ENCODE measurements around the gene RASGRF2. TPM values are rescaled to one million over a fixed set of nuclear protein-coding genes. Genes with fewer than 3 reads are reported as not detected.

The RASGRF2 gene
- total RNA-seq, 4 donors from 2014 or later: 2.0 to 3.6 (median 2.8) TPM

DNA sequence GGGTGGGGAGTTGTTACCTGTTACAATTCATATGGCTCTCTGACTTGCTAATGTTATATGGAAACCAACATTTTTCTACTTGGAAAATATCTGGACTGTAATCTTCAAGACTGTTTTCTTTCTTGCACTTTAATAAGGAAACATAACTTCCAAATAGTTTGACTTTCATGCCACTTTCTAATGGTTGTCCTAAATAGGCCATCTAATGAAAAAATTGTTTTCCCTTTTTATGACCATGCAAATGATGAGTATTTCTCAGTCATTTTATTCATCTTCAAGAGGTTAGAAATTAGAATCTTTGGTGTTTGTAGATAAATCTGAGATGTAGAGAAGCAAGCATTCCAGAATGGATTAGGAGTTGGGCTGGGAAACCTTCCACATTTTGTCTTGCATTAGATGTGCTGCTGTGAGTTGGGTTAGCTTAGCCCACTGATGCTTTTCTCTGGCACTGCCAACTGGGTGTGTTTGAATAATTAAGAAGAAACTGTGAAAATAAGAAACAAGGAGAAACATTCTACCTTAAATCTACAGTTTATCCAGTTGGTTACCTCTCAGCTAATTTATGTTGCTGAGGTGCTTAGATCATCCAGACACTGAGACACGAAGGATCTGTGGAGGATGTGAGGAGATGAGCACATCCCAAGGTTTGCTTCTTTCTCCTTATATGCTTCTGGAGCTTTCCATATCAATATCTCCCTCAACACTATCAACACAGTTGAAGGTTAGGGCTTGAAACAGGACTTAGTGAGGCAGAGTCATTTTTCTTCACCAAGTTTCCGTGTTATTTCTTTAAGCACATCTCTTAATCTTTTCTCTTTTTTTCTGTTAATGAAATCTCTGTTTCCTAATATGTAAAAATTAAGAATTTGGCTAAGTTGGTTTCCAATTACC is 2.7 kb downstream of the RASGRF2 start:
- intact Hi-C loops (cut with DNase I; ENCODE audit: low total_unique reads): no loop called here
- no peak for DNase-seq
- Histone ChIP-seq H3K4me1 (peaks cover 0 to 26% (median 8%) of the 10 kb centered on the region in 4 donors), H3K9me3 (no peaks in the 10 kb centered on the region), H3K4me3 (no peak overlapping the region), H3K27ac (no peak overlapping the region), H3K36me3 (no peaks in the 10 kb centered on the region), H3K27me3 (peaks cover 25% of the 10 kb centered on the region)
- in situ Hi-C loops (cut with MboI; ENCODE audit: low pct_ligation_motif_present in 1 of 4, low pct_unique_long_range_greater_than_20kb in 1 of 4, low sequenced_read_pairs in 3 of 4): no loop called here
- WGBS, 2 donors (ENCODE audit: low coverage in 1 of 2): 82 to 84% methylated on average over 2 of the region's 2 CpGs
- TF ChIP-seq EP300 (IDR thresholded peaks at IDR 0.05; ENCODE audit: low read depth) (no peak), POLR2AphosphoS5 (IDR thresholded peaks at IDR 0.05) (no peak), POLR2A (IDR thresholded peaks at IDR 0.05) (no peak)
- TF ChIP-seq, protein P1, sequence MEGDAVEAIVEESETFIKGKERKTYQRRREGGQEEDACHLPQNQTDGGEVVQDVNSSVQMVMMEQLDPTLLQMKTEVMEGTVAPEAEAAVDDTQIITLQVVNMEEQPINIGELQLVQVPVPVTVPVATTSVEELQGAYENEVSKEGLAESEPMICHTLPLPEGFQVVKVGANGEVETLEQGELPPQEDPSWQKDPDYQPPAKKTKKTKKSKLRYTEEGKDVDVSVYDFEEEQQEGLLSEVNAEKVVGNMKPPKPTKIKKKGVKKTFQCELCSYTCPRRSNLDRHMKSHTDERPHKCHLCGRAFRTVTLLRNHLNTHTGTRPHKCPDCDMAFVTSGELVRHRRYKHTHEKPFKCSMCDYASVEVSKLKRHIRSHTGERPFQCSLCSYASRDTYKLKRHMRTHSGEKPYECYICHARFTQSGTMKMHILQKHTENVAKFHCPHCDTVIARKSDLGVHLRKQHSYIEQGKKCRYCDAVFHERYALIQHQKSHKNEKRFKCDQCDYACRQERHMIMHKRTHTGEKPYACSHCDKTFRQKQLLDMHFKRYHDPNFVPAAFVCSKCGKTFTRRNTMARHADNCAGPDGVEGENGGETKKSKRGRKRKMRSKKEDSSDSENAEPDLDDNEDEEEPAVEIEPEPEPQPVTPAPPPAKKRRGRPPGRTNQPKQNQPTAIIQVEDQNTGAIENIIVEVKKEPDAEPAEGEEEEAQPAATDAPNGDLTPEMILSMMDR (IDR thresholded peaks at IDR 0.05): no peak

DNA sequence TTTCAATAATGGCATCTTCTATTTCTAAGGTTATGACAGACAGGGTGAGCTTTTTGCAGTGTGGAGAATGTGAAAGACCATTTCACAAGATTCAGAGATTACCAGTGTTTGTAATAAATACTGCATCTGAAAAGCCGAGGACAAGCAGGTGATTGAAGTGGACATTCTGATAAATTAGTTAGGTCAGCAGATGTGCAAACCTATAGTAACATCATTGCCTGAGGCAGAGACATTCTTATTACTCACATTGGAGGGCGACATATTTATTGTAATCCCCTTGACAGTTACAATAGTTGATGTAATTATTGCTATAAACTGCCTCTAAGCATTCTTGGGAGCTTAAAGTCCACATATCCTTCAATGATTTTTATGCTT is 3.3 kb downstream of the RASGRF2 start:
- peaks cover 0 to 31% (median 11%) of the 10 kb centered on the region in 4 donors for H3K4me1 ChIP-seq
- WGBS, 2 donors (ENCODE audit: low coverage in 1 of 2): 86% methylated on average over 2 of the region's 2 CpGs; no CpG with 5 or more reads in 1 of the 2 donors
- H3K27me3 ChIP-seq: peaks cover 21% of the 10 kb centered on the region
- no peaks in the 10 kb centered on the region for H3K9me3 ChIP-seq
- no peak for TF ChIP-seq EP300 (IDR thresholded peaks at IDR 0.05; ENCODE audit: low read depth)
- no peak for TF ChIP-seq POLR2AphosphoS5 (IDR thresholded peaks at IDR 0.05)
- TF ChIP-seq POLR2A (IDR thresholded peaks at IDR 0.05): no peak
- TF ChIP-seq, protein P1 (IDR thresholded peaks at IDR 0.05): no peak
- in situ Hi-C loops (cut with MboI; ENCODE audit: low pct_ligation_motif_present in 1 of 4, low pct_unique_long_range_greater_than_20kb in 1 of 4, low sequenced_read_pairs in 3 of 4) (no loop called here), intact Hi-C loops (cut with DNase I; ENCODE audit: low total_unique reads) (no loop called here)
- no peak overlapping the region for H3K27ac ChIP-seq
- no peak overlapping the region for H3K4me3 ChIP-seq
- no peak for DNase-seq
- no peaks in the 10 kb centered on the region for H3K36me3 ChIP-seq

DNA sequence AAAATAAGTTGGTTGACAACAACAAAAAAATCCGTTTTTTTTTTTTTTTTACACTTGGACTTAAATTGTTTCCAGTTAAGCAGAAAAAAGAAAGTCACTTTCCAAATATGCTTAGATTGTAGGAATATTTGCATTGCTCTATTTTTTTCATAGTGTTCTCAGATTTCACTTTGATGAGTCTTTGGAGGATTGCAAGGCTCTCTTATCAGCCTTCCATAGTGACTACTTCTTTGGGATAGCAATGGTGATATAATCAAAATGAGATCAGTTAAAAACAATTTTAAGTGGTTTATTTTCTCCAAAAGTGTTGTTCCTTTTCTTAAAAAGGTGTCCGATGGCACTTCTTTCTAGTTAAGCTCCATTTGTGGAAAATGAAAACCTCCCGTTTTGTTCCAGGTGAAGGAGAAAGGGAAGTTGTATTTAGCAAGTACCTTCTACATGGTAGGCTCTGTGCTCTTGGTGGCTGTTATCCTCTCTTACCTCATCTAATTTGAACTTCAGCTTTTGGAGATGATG is 3.9 kb downstream of the RASGRF2 start:
- no peak overlapping the region for H3K4me3 ChIP-seq
- H3K36me3 ChIP-seq: no peaks in the 10 kb centered on the region
- in situ Hi-C loops (cut with MboI; ENCODE audit: low pct_ligation_motif_present in 1 of 4, low pct_unique_long_range_greater_than_20kb in 1 of 4, low sequenced_read_pairs in 3 of 4): no loop called here
- 65 to 81% methylated on average over 3 of the region's 3 CpGs for WGBS, 2 donors (ENCODE audit: low coverage in 1 of 2)
- intact Hi-C loops (cut with DNase I; ENCODE audit: low total_unique reads): no loop called here
- H3K9me3 ChIP-seq: no peaks in the 10 kb centered on the region
- peaks cover 0 to 31% (median 11%) of the 10 kb centered on the region in 4 donors for H3K4me1 ChIP-seq
- TF ChIP-seq, protein P1 (IDR thresholded peaks at IDR 0.05): no peak
- TF ChIP-seq POLR2A (IDR thresholded peaks at IDR 0.05) (no peak), EP300 (IDR thresholded peaks at IDR 0.05; ENCODE audit: low read depth) (no peak), POLR2AphosphoS5 (IDR thresholded peaks at IDR 0.05) (no peak)
- DNase-seq: no peak
- no peak overlapping the region for H3K27ac ChIP-seq
- peaks cover 16% of the 10 kb centered on the region for H3K27me3 ChIP-seq

DNA sequence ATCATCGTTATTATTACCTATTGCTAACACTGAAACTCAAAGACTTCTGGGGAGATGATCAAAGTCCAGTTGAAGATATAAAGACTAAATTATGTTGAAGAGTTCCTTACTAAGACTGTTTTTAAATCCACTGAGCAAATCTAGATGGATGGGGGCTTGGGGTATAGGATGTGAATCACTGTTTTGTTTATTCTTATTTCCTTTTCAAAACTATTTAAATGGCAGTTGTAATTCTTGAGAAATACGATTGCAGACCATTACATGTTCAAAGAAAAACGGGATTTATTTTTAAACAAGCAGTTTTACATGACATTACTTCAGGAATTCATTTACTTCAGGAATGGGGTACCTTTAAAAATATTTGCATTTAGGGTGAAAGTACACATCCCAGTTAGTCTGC is 4.3 kb downstream of the RASGRF2 start:
- Histone ChIP-seq H3K36me3 (no peaks in the 10 kb centered on the region), H3K4me1 (peaks cover 0 to 31% (median 11%) of the 10 kb centered on the region in 4 donors), H3K27me3 (peaks cover 11% of the 10 kb centered on the region), H3K27ac (no peak overlapping the region), H3K9me3 (no peaks in the 10 kb centered on the region), H3K4me3 (no peak overlapping the region)
- 37 to 51% methylated on average over 3 of the region's 3 CpGs for WGBS, 2 donors (ENCODE audit: low coverage in 1 of 2)
- intact Hi-C loops (cut with DNase I; ENCODE audit: low total_unique reads) (no loop called here), in situ Hi-C loops (cut with MboI; ENCODE audit: low pct_ligation_motif_present in 1 of 4, low pct_unique_long_range_greater_than_20kb in 1 of 4, low sequenced_read_pairs in 3 of 4) (no loop called here)
- no peak for DNase-seq
- TF ChIP-seq, protein P1 (IDR thresholded peaks at IDR 0.05): no peak
- TF ChIP-seq POLR2AphosphoS5 (IDR thresholded peaks at IDR 0.05) (no peak), EP300 (IDR thresholded peaks at IDR 0.05; ENCODE audit: low read depth) (no peak), POLR2A (IDR thresholded peaks at IDR 0.05) (no peak)

Measured in transverse colon (tissue), 4 donors.